ENCODE results near the gene WDR86.

The WDR86 gene

DNA sequence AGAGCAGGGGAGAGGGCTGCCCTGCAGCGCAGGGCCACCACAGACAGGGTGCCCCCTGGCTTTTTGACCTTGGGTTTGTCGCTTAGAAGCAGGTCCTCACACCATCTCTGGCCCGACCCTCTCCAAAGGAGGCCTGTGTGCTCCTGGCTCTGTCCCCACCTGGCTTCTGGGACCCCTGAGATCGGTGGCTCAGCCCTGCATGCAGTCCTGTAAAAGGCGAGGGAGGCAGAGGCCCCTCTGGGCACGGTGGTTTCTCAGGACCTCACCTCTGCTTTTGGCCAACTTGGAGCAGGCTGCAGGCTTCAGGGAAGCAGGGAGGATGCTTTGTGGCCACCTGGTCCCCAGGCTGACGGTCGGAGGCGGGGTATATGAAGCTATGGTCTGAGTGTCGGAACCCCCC is 21.4 kb downstream of the WDR86 start:
- TF ChIP-seq, protein P1, sequence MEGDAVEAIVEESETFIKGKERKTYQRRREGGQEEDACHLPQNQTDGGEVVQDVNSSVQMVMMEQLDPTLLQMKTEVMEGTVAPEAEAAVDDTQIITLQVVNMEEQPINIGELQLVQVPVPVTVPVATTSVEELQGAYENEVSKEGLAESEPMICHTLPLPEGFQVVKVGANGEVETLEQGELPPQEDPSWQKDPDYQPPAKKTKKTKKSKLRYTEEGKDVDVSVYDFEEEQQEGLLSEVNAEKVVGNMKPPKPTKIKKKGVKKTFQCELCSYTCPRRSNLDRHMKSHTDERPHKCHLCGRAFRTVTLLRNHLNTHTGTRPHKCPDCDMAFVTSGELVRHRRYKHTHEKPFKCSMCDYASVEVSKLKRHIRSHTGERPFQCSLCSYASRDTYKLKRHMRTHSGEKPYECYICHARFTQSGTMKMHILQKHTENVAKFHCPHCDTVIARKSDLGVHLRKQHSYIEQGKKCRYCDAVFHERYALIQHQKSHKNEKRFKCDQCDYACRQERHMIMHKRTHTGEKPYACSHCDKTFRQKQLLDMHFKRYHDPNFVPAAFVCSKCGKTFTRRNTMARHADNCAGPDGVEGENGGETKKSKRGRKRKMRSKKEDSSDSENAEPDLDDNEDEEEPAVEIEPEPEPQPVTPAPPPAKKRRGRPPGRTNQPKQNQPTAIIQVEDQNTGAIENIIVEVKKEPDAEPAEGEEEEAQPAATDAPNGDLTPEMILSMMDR (IDR thresholded peaks at IDR 0.05): no peak

DNA sequence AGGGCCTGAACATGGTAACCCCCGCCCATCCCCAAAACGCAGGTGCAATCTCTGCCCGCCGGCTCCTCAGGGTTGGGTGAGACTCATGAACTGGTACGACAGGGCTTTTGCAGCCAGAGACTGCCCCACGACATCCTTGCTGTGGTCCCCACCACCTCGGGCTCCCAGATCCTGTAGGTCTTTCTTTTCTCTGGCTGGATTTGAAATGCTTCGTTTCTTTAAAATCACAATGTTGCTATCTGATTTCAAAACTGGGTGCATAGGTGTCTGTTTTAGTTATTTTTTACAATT is 21.9 kb downstream of the WDR86 start:
- TF ChIP-seq, protein P1 (IDR thresholded peaks at IDR 0.05): no peak

DNA sequence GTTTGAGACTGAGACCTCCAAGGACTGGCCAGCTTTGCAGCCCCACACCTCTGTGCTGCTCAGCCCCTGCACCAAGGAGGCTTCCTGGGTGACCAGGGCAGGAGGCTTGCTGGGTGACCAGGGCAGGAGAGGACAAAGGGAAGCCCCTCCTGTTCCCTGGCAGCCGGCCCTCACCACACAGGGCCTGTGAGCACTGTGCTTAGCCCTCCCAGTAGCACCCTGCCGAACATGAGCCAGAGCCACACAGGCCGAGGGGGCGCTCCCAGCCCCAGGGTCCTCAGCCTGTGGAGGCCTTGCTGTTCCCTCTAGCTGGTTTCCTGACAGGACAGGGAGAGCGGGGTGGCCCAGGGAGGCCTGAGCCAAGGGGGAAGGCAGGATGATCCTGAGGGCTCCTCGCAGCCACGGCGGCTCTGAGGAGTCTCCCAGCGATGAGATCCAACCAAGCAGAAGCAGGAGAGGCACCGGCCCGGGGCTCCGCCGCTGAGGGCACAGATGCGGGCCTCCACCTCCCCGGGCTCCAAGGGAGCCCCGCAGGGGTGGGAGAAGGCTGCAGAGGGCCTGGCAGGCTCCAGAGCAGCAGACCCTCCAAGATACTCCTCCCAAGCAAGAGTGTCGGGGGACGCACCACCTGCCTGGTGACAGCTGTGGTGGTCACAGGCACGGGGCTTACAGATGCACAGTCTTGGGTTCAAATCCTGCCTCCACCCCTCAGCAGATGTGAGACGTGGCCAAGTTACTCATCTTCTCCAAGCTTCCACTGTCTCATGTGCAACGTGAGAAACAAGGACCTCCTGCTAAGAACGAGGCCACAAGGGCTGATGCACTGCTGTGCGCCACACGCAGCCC is 22.5 kb downstream of the WDR86 start:
- TF ChIP-seq, protein P1 (IDR thresholded peaks at IDR 0.05): no peak

DNA sequence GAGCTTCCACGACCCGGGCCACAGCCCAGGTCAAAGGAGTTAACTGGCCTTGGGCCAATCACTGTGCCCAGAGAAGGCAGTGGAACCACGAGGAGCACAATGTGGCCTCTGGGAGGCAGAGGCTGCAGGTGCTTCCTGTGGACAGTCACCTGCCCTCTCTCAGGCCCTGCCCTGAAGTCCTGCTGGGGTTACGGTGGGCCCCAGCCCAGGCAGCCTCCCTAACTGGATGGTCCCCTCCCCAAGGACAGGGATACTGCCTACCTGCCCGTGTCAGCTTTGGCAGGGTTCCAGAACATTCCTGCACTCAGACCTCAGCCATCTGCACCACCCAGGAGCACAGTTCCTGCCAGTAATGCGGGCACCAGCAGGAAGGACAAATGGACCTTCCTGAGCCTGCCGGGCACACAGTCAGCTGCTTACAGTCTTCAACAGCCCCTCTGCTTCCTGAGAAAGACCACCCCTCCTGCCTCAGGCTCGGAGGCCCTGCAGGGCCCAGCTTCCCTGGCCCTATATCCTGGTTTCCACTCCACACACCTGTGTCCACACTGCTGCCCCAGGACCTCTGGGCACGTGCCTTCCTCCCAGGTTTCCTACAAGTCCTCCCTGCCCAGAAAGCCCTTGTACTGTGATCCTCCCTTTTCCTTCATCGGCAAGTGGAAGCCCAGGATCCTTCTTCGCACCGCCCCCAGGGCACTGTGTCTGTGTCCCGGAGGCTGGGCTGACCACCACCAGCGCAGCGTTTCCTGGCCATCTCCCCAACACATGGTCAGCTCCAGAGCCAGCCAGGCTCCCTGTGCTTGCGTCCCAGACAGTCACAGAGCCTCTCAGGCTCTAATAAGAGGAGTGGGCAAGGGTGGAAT is 23.3 kb downstream of the WDR86 start:
- TF ChIP-seq, protein P1 (IDR thresholded peaks at IDR 0.05): no peak

DNA sequence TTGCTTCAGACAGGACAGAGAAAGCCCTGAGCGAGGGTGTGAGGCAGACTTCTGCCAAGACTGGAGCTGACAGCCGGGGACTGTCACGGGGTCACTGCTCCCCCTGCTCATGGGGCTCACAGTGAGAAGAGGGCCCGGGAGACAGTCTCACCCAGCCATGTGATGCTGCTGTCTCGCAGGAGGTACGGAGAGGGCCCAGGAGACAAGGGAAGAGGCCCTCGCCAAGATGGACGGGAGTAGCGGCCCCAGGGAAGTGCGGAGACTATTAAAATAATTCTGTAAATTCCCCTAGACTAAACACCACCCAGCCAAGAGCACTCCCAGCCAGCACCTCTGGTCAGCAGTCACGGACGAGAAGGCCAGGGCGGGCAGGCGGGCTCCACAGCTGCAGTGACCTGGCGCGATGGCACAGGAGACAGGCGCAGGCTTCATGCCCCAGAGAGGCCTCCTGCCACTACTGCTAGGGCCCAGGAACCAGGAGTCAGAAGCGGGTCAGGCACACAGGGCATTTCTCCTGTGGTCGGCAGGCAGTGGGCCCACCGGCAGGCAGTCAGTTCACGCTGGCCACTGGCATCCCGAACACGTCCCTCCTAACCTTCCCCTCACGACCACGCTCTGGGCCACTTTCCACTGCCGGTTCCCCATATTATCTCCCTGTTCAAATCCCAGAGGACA is 24.1 kb downstream of the WDR86 start:
- TF ChIP-seq, protein P1 (IDR thresholded peaks at IDR 0.05): no peak

DNA sequence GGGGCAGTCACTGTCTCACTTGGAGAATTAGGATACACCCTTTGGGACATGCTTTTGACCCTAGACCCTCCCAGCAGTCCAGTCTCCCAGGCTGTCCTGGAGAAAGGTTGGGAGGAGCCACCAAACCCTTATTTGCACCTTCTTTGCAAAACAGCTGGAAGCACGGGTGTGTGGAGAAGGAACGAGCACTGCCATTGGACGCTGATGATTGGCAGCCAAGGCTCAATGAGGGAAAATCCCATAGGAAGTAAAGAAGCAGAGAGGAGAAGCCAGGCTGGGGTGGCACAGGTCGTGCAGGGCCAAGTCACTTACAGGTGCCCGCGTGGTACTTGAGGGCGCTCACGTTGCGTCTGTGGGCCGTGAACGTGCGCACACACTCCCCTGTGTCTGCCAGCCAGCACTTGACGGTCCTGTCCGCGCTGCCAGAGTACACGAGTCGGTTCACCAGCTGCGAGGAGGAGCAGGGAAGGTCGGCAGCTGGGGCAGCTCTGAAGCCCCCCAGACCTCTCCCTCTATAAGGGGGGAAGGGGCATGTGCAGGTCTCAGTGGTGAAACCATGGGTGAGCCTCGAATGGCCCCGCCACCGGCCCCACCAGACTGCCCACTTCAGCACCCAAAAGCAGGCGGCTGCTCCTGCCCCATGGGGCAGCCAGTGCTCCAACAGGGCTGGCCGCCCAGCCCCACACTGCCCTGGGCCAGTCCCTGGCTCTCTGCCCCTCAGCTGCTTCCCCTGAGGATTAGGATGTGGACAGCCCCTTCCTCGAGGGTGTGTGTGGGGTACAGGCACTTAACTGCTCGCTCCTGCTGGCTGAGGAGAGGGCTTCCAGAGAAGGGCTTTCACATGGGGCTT is 24.8 kb downstream of the WDR86 start:
- TF ChIP-seq, protein P1 (IDR thresholded peaks at IDR 0.05): no peak

DNA sequence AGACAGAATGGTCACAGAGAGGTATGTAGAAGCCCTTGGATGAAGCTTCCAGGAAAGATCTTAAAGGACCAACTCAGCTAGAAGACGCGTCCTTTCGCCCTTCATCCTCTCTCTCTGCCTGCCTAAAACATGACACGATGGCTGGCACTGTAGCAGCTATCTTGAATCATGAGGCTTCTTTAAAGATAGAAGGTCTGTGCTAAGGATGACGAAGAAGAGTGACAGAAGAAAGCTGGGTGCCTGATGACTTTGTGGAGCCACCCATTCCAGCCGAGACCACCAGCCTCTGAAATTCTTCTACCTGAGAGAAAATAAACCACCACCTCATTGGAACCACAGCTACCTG is 25.5 kb downstream of the WDR86 start:
- TF ChIP-seq, protein P1 (IDR thresholded peaks at IDR 0.05): no peak

Measured in LNCAP (cell line).